GM18508 (cell line): ENCODE results near the gene PHLDA3.

Source experiments
- ATAC-seq: cut with Tn5 transposase; IDR thresholded peaks from one replicate; pipeline ENCODE4 v1.9.1; 2021; ENCODE audit warnings: moderate number of reproducible peaks; ENCODE audit not compliant: insufficient read depth, unreplicated experiment

Gene PHLDA3

DNA sequence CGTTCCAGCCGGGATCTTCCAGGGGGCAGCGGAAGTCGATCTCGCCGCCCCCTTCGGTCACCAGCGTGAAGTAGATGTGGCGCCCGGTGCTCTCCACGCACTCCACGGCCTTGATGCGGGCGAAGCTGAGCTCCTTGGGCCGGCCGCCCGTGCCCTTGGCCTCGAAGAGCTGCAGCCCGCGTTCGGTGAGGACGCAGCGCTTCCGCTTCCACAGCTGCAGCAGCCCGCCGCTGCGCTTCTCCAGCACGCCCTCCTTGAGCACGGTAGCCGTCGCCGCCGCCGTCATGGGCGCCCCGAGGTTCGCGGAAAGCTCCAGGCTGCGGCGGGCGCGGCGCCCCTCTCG is 516 bp downstream of the PHLDA3 start:
- no peak for ATAC-seq

DNA sequence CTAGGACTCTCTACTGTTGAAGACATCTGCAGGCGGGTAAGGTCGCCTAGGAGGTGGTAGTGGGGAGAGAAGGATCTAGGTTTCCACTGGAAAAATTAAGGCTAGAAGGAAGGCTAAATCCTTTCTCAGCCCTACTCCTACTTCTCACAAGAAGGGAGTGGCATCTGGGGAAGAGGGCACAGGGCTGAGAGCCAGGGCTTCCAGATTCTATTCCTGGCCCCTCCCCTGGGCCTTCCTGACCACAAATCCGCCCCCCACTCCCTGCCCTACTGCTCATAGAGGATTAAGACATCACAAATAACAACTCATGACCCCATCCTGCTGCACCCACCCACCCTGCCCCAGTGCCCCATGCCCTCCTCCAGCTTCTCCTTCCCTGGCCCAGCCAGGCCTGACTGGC is 2.5 kb downstream of the PHLDA3 start:
- ATAC-seq: no peak

DNA sequence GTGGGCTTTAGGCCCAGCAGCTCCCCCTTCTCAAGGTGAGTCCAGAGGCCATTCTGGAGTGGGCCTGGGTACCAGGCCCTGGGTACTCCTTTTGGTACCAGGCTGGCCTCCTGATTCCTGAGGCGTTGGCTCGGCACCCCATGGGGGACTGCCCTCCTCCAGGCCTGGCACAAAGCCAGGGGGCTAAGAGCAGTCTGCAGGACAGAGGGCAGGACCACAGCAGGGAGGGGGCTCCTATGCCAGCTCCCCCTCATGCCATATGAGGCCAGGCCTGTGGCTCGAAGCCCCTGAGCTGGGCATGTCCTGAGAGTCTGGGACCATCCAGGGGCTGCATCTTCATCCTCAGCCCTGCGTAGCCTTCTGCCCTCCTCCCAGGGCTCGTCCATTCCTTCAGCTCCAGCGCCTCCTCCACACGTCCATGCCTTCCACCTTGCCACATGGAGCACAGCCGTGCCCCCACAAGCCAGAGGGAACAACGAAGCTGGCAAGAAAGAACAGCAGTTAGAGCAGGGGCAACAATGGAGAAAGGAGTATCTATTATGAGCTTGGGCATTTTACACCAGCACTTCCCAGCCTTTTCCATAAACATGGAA is 3.2 kb downstream of the PHLDA3 start:
- no peak for ATAC-seq

DNA sequence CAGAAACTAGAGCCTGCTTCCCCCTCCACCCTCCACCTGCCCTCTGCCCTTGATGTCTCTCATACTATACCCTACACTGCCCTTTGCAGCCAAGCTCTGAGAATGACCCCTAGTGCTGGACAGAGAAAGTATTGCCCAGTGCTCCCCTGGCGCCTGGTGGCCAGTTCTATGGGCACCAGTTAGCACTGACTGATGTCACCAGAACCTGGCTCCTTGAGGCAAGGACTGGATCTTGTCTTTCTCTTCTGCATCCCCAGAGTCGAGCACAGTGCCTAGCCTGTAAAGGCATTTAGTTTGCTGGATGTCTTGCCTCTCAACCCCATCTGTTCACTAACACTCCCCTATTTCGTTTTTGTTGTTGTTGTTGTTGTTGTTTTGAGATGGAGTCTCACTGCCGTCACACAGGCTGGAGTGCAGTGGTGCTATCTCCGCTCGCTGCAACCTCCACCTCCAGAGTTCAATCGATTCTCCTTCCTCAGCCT is 5.9 kb downstream of the PHLDA3 start:
- ATAC-seq: no peak

DNA sequence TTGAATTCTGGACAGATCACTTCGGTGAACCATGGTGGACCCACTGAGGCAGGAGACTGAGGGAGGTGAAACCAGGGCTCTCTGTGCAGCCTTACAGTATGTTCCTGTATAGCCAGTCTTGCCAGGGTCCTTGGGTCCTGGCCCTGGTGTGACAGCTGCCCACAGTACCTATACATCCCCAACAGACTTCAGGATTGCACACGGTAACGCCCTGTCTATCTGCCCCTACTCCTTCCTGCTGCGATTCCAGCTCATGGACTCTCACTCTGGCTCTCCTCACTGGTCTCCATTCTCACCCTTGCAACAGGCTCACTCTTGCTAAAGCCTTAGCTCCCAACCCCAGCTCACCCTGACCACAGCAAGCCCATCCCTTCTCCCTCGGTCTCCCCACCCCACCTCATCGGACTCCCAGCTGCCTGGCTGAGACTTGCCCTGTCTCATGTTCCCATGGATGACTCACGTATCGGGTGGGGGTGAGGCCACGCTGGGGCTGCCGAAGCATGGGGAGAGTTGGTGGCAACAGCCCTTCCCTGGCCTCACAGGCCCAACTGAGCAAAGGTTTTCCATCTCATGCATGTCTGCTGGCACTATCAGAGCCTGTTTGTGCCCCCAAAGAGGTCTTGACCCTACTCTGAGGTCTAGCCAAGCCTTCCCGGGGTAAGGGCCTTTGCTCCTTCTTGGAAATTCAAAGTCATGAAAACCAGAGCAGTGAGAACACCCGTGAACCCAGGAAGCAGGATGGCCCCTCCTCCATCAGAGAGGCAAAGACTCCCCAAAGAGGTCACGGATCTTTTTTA is 7.1 kb downstream of the PHLDA3 start:
- ATAC-seq: no peak

DNA sequence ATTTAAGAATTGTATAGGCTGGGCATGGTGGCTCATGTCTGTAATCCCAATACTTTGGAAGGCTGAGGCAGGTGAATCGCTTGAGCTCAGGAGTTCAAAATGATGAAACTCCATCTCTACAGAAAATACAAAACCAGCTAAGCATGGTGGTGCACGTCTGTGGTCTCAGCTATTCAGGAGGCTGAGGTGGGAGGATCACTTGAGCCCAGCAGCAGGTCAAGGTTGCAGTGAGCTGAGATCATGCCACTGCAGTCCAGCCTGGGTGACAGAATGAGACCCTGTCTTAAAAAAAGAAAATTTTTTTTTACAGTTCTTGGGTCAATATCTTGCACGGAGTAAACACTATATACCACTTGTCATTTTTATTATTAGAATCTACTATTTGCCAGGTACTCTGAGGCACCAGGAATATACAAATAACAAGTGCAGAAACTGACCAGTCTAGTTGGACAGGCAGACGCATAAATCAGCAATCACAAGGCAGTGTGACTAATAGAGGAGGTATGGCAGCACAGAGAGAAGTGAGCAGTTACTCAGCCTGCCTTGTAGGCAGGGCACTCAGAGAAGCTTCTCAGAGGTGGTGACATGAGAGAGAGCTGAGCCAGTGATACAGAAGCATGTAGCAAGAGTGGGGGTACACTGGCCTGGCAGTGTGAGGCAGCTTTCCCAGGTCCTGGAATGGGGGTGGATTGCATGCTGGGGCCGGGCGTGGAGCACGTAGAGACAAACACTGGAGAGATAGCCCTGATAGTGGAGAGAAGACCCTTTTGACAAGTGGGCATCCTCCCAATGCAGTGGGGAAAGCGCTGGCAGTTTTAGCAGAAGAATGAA is 8.0 kb downstream of the PHLDA3 start:
- no peak for ATAC-seq

DNA sequence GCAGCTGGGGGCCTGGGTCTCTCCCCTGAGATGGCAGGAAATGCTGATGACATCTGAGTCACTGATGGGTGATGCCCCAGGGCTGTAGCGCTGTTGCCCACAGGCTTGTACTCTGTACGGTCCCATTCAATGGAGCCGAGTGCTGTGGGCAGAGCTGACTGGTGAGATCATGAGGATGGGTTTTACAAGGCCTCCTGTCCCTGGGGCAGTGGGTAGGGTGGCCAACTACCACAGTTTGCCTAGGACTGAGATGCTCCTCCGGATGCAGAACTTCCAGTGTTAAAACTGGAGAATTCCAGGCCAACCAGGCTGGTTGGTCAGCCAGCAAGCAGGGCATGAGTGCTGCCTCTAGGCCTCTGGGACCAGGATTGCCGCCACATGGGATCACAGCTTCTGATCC is 9.2 kb downstream of the PHLDA3 start:
- ATAC-seq: no peak

DNA sequence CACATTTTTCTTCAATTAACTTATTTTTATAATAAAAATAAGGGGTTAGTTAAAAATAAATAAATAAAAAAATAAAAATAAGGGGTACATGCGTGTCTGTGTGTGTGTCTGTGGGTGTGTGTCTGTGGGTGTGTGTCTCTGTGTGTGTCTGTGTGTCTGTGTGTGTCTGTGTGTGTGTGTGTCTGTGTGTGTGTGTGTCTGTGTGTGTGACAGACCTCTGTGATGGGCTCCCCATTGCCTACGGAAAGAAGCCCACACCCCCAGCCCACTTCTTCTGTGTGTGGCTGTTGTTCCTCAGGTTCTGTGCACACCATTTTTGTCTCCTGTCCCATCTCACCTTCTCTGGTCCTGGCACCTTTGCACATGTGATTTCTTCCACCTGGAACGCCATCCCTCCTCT is 9.9 kb downstream of the PHLDA3 start:
- ATAC-seq: no peak

DNA sequence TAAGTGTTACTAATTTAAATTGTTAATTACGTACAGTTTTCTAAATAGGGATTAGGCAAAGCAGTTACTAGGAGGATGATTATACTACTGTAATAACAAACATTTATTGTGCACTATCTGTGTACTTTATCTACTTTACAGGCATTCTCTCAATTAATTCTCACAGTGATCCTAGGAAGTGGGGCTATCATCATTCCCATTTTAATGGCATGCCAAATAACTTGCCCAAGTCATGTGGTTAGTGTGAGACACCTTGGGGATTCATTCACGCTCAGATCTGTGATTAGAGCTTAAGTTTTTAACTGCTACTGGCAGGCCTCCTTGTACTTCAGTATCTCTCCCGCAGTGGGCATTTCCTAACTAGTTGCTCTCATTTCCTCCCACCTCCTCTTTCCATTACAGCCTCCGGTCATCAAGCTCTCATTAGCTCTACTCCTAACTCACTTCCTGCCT is 11.5 kb downstream of the PHLDA3 start:
- no peak for ATAC-seq

DNA sequence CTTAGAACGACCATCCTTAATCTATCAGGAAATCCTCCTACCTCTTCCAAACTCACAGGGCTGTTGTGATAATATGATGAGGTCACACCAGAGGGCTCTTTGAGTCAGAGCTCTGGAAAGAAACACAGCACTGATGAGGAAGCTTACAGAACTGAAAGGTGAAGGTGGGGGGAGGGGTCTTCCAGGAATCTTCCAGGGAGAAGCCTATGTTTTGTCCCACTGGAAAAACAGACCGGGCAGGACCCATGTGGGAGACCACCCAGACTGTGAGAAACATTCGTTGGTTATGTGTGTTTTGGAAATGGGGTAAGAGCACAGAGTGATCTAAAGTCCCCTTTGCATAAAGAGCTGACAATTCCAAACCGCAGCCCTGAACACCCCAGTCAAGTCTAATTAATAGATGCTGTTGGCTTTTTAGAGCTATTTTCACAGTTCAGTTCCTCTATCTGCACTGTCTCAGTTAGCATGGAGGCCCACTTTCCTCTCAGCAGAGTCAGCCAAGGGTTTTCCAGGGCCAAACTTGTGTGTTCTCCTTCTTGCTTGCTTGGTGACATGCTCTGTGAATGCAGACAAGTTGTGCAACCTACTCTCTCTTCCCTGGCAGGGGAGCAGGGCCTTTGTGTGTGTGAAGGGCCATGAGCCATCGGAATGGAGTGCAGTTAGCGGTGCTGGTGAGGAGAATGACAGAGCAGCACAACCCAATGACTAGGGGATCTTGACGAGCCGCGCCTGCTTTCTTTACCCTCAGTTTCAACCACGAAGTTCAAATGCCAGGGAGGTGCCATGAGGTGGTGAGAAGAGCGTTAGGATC is 12.3 kb downstream of the PHLDA3 start:
- no peak for ATAC-seq

DNA sequence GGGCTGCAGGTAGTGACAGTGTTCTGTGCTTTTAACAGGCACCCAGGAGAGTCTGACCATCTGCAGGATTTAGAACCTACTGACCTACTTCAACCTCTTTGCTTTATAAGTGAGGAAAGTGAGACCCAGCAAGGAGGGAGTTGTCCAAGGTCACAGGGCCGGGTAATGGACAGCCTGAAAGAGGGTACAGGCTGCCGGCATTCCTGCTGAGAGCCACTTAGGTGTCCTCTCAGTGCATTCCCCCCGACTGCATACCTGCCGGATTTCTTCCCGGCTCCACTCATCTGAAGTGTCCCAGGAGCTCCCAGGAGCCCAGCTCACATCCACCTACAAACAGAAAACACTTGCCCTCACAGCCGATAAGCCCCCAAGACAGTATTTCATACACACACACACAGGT is 13.9 kb downstream of the PHLDA3 start:
- ATAC-seq: no peak

DNA sequence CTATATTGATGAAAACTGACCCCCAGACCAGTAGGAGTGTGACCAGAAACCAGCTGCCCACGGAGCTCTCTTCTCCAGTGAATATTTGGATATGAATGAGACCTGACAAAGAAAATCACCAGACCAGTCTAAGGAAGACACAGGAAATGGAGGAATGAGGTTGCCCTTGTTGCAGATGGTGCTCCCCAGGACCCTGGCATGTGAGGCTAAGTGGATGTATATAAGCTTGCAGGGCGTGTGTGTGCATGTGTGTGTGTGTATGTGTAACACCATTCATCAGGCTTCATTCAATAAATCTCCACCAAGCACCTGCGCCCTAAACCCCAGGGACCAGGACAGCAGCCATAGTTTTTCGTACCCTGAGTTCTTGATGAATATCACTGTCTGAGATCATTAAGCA is 14.4 kb downstream of the PHLDA3 start:
- ATAC-seq: no peak

DNA sequence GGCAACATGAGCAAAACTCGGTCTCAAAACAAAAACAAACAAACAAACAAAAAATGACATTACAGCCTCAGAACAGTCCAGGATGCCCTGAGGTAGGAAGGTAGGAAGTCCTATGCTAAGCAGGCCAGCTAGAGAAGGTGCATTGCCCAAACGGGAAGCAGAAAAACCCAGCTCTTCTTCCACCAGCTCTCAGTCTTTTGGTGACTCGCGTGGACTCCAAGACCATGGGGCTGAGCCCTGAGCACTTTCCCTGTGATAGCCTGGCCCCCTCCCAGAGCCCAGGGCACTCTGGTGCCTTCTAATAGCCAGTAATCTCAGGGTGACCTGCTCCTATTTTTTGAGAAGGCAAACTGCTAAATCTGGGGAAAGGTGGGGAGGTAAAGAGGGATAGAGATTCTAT is 16.1 kb downstream of the PHLDA3 start:
- no peak for ATAC-seq

DNA sequence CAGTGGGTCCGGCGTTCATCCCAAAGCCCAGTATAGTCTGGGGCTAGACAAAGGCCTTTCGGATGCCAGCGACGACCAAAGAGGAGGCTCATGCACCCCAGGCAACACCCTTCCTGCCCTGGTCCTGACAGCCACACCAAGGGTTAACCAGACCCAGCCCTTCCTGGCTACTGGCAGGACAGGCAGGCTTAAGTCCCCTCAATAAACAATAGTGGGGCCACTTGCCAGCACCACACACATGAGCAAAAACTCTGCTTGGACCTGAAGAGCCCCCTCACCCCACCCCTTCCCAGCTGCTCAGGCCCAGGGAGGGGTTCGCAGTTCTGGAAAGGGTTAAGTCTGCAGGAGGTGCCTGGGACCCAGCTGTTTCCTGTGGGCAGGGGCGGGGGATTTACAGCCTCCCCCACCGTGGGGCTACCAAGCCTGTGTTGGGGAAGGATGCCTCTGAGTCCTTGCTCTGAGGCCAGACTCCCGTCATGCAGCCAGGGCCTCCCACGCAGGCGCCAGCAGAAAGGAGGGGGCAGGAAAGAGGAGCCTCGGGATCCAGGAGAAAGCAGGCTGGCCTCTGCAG is 18.2 kb downstream of the PHLDA3 start:
- no peak for ATAC-seq

DNA sequence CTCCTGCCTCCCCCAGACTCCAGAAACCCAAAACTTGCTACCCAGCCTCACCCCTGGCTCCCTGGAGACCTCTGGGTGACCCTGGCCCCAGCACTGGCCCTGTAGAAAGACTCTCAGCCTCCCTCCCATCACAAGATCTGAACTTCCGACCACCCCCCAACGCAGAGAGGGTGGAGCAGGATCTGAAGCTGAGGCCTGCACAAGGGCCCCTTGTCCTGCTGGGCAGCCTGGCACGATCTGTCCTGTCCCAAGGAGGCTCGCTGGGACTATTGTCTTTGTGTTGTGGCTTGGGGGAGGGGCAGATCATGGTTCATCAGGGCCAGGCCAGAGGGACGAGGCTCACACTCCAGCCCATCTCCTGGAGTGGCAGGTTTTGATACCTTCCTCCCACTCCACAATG is 20.0 kb downstream of the PHLDA3 start:
- ATAC-seq: no peak

DNA sequence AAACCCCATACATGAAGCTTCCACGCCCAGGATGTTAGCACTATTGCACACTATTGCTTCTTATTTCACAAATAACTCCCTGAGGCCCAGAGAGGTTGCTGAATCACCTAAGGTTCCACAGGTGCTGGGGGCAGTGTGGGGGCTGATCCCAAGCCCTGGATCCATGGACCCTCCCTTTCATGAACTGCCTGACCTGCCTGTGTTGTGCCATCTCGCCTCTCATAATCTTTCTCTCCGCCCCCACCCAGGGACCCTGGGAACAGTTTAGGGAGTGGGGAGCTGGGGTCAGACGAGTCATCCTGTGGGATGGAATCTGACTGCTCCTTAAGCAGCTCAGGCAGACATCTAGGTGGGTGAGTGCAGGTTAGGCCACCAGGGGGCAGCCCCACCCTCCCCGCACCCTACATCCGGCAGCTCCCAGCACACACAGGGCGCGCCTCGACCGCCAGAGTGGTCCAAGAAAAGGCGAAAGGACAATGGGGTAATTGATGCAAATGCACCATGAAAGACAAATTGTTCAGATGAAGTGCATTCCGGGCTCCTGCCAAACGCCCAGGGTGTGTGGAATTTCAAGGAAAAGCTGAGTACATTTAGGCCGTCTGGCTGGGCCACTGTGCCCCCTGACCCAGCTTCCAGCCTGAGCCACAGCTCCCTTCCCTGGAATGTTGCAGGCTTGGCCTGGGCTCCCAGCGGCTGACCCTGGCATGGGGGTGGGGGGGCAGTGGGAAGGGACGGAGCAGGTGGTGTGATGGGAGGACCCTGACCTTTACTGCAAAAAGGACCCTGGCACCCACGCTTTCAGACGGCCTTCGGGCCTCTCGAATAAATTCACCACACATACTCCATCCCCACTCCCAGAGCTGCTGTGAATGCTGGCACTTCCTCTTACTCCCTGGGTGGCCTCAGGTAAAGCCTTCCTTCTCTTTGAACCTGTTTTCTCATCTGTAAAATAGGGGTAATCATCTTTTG is 20.8 kb downstream of the PHLDA3 start:
- no peak for ATAC-seq

DNA sequence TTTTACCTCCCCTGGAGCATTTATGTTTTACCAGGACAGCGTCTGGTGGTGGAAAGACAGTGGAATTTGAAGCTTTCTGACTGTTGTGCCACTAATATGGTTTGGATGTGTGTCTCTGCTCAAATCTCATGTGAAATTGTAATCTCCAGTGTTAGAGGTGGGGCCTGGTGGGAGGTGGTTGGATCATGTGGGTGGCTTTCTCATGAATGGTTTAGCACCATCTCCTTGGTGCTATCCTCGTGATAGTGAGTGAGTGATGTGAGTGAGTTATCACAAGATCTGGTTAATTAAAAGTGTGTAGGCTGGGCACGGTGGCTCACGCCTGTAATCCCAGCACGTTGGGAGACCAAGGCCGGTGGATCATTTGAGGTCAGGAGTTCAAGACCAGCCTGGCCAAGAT is 23.7 kb downstream of the PHLDA3 start:
- no peak for ATAC-seq

DNA sequence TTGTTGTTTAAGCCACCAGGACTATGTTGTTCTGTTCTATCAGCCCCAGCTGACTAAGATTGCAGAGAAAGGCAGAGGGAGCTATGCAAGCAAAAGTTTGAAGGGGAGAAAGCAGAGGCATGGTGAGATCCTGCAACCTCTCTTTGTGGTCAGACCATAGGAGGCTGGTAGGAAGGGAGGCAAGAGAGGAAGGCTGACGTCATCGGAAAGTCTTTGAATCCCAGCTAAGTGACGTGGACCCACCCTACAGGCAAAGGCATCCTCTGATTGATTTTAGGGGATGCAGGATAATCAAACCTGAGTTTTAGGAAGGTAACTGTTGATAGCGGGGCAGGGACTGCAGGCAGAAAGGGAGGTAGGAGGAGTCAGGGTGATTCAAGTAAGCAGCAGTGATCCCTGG is 24.2 kb downstream of the PHLDA3 start:
- no peak for ATAC-seq

DNA sequence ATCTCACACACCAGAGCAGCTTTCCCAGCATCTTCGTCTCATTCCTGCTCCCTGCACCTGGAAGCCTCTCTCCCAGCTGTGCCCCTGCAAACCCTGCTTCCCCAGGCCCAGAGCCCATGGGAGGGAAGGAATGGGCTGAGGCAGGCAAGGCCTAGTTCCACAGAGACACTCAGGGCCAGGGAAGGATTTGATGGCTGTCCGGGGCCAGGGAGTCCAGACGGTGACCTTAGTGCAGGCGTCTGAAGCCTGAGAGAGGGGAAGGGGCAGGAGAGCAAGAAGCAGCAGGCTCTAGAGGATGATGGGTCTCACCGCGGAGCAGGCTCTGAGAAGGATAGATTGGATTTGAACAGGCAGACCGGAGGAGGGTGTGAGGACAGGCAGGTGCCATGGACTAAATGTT is 25.2 kb downstream of the PHLDA3 start:
- ATAC-seq: no peak
